Neural crest cell (in vitro differentiated cells): ENCODE measurements around the gene ARHGAP10. TPM values are rescaled to one million over a fixed set of nuclear protein-coding genes. Genes with fewer than 3 reads are reported as not detected.
A peak's percentile ranks its signal among the peaks of the same experiment; 100 is the strongest.

Experiments used
- DNase-seq: peaks from one replicate; pipeline ENCODE4 v3.0.0; 2021; ENCODE audit warnings: low read depth, mixed read lengths, low spot score
- H3K27ac Mint-ChIP-seq: one replicate; pipeline ENCODE4 v1.8.0; 2021; ENCODE audit warnings: mild to moderate bottlenecking, mixed read lengths; ENCODE audit not compliant: unreplicated experiment
- H3K27me3 Mint-ChIP-seq: 2 replicates; pipeline ENCODE4 v1.8.0; 2021; ENCODE audit warnings: low read depth, mild to moderate bottlenecking, mixed read lengths
- H3K36me3 Mint-ChIP-seq: 2 replicates; pipeline ENCODE4 v1.8.0; 2021; ENCODE audit warnings: low read depth, mild to moderate bottlenecking, mixed read lengths
- H3K4me1 Mint-ChIP-seq: 2 replicates; pipeline ENCODE4 v1.8.0; 2021; ENCODE audit warnings: mixed read lengths
- H3K4me3 Mint-ChIP-seq: one replicate; pipeline ENCODE4 v1.8.0; 2021; ENCODE audit warnings: mild to moderate bottlenecking, mixed read lengths
- H3K9me3 Mint-ChIP-seq: 2 replicates; pipeline ENCODE4 v1.8.0; 2021; ENCODE audit warnings: mixed read lengths
- CTCF ChIP-seq: fragments of 200-600 bp; sonication (generic); conservative IDR thresholded peaks from 2 replicates; pipeline ENCODE4 v1.5.0; 2021; ENCODE audit warnings: antibody characterized with exemption, mild to moderate bottlenecking
- total RNA-seq: library from RNA; stranded (reverse); gene quantifications from 2 replicates; pipeline ENCODE4 v1.2.1, GENCODE V29; 2021

ARHGAP10 gene
- total RNA-seq, 1 donor from 2014 or later: 4.0 TPM

- H3K36me3 Mint-ChIP-seq: peaks cover 3% of the 10 kb centered on the region
- TF ChIP-seq CTCF: peak; percentile 67
- H3K27ac Mint-ChIP-seq: no peak overlapping the region
- H3K4me3 Mint-ChIP-seq: no peak overlapping the region
- peaks cover 5% of the 10 kb centered on the region for H3K9me3 Mint-ChIP-seq
- H3K4me1 Mint-ChIP-seq: peaks cover 7% of the 10 kb centered on the region
- DNase-seq: peak; percentile 6
- no peaks in the 10 kb centered on the region for H3K27me3 Mint-ChIP-seq
These were observed 252.3 kb downstream of the ARHGAP10 start for GRCh38 chr4:147984065-147984777.

- peaks cover 7% of the 10 kb centered on the region for H3K4me1 Mint-ChIP-seq
- no peak for TF ChIP-seq CTCF
- H3K27ac Mint-ChIP-seq: no peak overlapping the region
- peaks cover 5% of the 10 kb centered on the region for H3K9me3 Mint-ChIP-seq
- H3K27me3 Mint-ChIP-seq: no peaks in the 10 kb centered on the region
- no peak overlapping the region for H3K4me3 Mint-ChIP-seq
- H3K36me3 Mint-ChIP-seq: peaks cover 3% of the 10 kb centered on the region
- DNase-seq: no peak
These were observed 252.9 kb downstream of the ARHGAP10 start for GRCh38 chr4:147984778-147985138.

- Mint-ChIP-seq H3K9me3 (peaks cover 5% of the 10 kb centered on the region), H3K4me3 (no peak overlapping the region), H3K27me3 (no peaks in the 10 kb centered on the region), H3K36me3 (peaks cover 3% of the 10 kb centered on the region), H3K27ac (no peak overlapping the region), H3K4me1 (peaks cover 7% of the 10 kb centered on the region)
- DNase-seq: no peak
- TF ChIP-seq CTCF: no peak
These were observed 253.5 kb downstream of the ARHGAP10 start for GRCh38 chr4:147985376-147985775.

DNA sequence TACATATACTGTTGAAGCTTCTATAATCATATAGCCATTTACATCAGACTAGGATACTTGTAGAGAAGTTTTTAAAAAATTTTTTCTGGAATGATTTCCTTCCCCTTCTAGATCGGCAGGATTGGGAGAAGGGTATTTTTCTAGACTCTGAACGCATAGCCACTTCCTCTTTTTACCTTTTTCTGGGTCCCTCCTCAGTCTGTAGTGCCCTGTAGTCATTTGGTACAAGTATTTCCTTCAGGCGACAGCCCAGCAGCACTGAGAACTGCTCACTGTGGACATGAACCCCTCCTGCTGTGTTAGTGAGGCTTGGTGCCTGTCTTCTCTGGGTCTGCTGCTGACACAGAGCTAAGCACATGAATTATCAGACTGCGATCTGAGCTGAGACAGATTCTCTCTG lies 255.4 kb downstream of the ARHGAP10 start:
- Mint-ChIP-seq H3K4me1 (peaks cover 18% of the 10 kb centered on the region), H3K27ac (no peak overlapping the region)

DNA sequence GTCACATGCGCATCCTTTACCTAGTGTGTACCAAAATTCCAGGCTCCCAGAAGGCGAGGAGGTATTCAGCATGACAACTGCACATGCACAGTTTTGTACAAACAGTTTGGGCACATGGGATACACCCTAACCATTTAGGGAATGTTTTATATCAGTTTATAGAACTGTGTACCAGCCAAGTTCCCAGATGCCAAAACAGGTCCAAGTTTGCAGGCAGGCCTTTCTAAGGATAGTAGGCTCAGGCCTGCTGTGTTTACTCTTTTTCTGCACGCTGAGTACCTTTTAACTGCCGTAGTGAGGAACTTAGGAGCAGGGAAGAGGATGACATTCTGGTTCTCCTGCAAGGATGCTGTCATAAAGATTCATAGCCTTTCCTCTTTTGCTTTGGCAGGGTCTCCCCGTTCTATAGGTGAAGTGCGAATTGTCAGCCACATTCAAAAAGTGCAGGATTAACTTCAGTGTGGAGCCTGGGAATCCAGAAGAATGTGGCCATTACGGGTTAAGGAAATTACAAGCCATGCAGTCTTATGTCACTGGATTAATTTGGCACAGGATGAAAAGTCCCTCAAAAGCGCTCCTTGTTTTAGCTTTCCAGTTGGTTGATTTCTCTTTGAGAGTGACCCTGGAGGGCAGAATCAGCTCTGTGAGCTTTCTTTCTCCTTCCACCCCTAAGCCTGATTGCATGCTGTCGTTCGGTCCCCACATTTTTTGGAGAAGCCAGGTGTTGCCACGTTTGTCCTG lies 259.8 kb downstream of the ARHGAP10 start:
- no peaks in the 10 kb centered on the region for H3K9me3 Mint-ChIP-seq
- DNase-seq: no peak
- peaks cover 12% of the 10 kb centered on the region for H3K4me1 Mint-ChIP-seq
- TF ChIP-seq CTCF: no peak
- H3K36me3 Mint-ChIP-seq: no peaks in the 10 kb centered on the region
- peak overlapping the region; percentile 35 for H3K27ac Mint-ChIP-seq
- H3K27me3 Mint-ChIP-seq: no peaks in the 10 kb centered on the region
- no peak overlapping the region for H3K4me3 Mint-ChIP-seq

More for the DNA sequence above, 255.4 kb downstream of the ARHGAP10 start:
- H3K4me3 Mint-ChIP-seq: no peak overlapping the region
- H3K36me3 Mint-ChIP-seq: peaks cover 3% of the 10 kb centered on the region
- no peaks in the 10 kb centered on the region for H3K27me3 Mint-ChIP-seq
- no peak for DNase-seq
- no peak for TF ChIP-seq CTCF
- peaks cover 5% of the 10 kb centered on the region for H3K9me3 Mint-ChIP-seq
